B cell (primary cell): ENCODE measurements around the gene PAFAH2. TPM values are rescaled to one million over a fixed set of nuclear protein-coding genes. Genes with fewer than 3 reads are reported as not detected.

Experiments
- ATAC-seq: fragments of 200-7000 bp; cut with Tn5 transposase; one replicate; pipeline ENCODE4 v1.10.0; 2021; ENCODE audit warnings: low read depth, mild to moderate bottlenecking, moderate number of reproducible peaks, moderate library complexity
- CTCF ChIA-PET: fragments of 350-600 bp; sonication (Branson Sonifier 250); formaldehyde crosslinking; loops from one replicate; lab custom pipeline; 2021; ENCODE audit warnings: antibody characterized with exemption, inconsistent platforms; lab: Charles Lee
- POLR2A ChIA-PET: fragments of 350-600 bp; sonication (Branson Sonifier 250); formaldehyde crosslinking; loops from one replicate; lab custom pipeline; 2021; ENCODE audit warnings: antibody characterized with exemption; lab: Charles Lee
- DNase-seq: peaks from one replicate; pipeline ENCODE4 v3.0.0; 2013
- H2AFZ ChIP-seq: 2 replicates; pipeline ENCODE4 v1.6.1; 2012; ENCODE audit warnings: mild to moderate bottlenecking, low read depth, low read length; ENCODE audit not compliant: insufficient read depth, poor library complexity, severe bottlenecking
- H3K27ac ChIP-seq, 2 donors: 1 replicate in 1 of 2; 2 replicates in 1 of 2; pipeline ENCODE4 v1.5.1; 2012 to 2013; ENCODE audit warnings: low read length in 2 of 2, mild to moderate bottlenecking in 2 of 2, moderate library complexity in 1 of 2
- H3K27me3 ChIP-seq, 4 experiments: fragments of 200-600 bp in 1 of 4; sonication (generic) in 1 of 4; replicated peaks in 1 of 4; 1 replicate in 2 of 4; 2 replicates in 2 of 4; pipeline versions ENCODE4 v1.6.1 to v1.7.0; 2013 to 2016; ENCODE audit warnings: low read length in 3 of 4, mild to moderate bottlenecking in 2 of 4, mixed read lengths in 1 of 4, moderate library complexity in 1 of 4; ENCODE audit not compliant: insufficient read depth in 4 of 4, control insufficient read depth in 3 of 4; ENCODE audit errors: control extremely low read depth in 1 of 4
- H3K36me3 ChIP-seq, 2 experiments: replicated peaks in 1 of 2; 1 replicate in 1 of 2; 2 replicates in 1 of 2; pipeline versions ENCODE4 v1.6.1 to v1.7.1; 2013; ENCODE audit warnings: low read length in 1 of 2; ENCODE audit not compliant: insufficient read depth in 2 of 2, control insufficient read depth in 1 of 2; ENCODE audit errors: control extremely low read depth in 1 of 2, extremely low read depth in 1 of 2
- H3K4me1 ChIP-seq, 2 donors: fragments of 200-600 bp in 1 of 2; sonication (generic) in 1 of 2; 1 replicate in 1 of 2; 2 replicates in 1 of 2; pipeline versions ENCODE4 v1.5.1 to v1.6.1; 2013 to 2017; ENCODE audit warnings: low read length in 2 of 2; ENCODE audit not compliant: control insufficient read depth in 2 of 2, insufficient read depth in 2 of 2
- H3K4me2 ChIP-seq: replicated peaks from 2 replicates; pipeline ENCODE3; 2012; ENCODE audit warnings: mild to moderate bottlenecking, low read depth, low read length; ENCODE audit not compliant: poor library complexity, severe bottlenecking
- H3K4me3 ChIP-seq, 5 experiments: fragments of 200-600 bp in 1 of 5; sonication (generic) in 1 of 5; 1 replicate in 3 of 5; 2 replicates in 2 of 5; pipeline versions ENCODE4 v1.5.1 to v1.7.0; 2011 to 2016; ENCODE audit warnings: low read length in 4 of 5, mild to moderate bottlenecking in 4 of 5, low read depth in 2 of 5, control low read depth in 1 of 5, moderate library complexity in 1 of 5; ENCODE audit not compliant: insufficient read depth in 1 of 5; ENCODE audit errors: control extremely low read depth in 1 of 5, extremely low read depth in 1 of 5
- H3K79me2 ChIP-seq: fragments of 200-600 bp; sonication (generic); one replicate; pipeline ENCODE4 v1.6.0; 2016; ENCODE audit warnings: low read length; ENCODE audit not compliant: control insufficient read depth, insufficient read depth
- H3K9ac ChIP-seq: fragments of 200-600 bp; sonication (generic); 2 replicates; pipeline ENCODE4 v1.6.1; 2017; ENCODE audit warnings: mild to moderate bottlenecking, low read length, moderate library complexity
- H3K9me3 ChIP-seq, 3 donors: one replicate each; pipeline versions ENCODE4 v1.6.1 to v1.7.1; 2013; ENCODE audit warnings: low read length in 2 of 3; ENCODE audit not compliant: control insufficient read depth in 2 of 3, insufficient read depth in 1 of 3; ENCODE audit errors: control extremely low read depth in 1 of 3
- H4K20me1 ChIP-seq: 2 replicates; pipeline ENCODE4 v1.6.0; 2012; ENCODE audit warnings: mild to moderate bottlenecking, low read length; ENCODE audit not compliant: insufficient read depth, control insufficient read depth, poor library complexity, severe bottlenecking
- H3K27ac Mint-ChIP-seq: one replicate; pipeline ENCODE4 v1.8.0; 2021; ENCODE audit warnings: mixed read lengths
- H3K27me3 Mint-ChIP-seq: one replicate; pipeline ENCODE4 v1.8.0; 2021; ENCODE audit warnings: mixed read lengths
- H3K4me1 Mint-ChIP-seq: one replicate; pipeline ENCODE4 v1.8.0; 2021; ENCODE audit warnings: mixed read lengths
- H3K4me3 Mint-ChIP-seq: one replicate; pipeline ENCODE4 v1.8.0; 2021; ENCODE audit warnings: mixed read lengths
- H3K9me3 Mint-ChIP-seq: one replicate; pipeline ENCODE4 v1.8.0; 2022; ENCODE audit warnings: mixed read lengths; ENCODE audit not compliant: insufficient read depth
- EZH2 ChIP-seq: IDR thresholded peaks from 2 replicates; pipeline ENCODE4 v1.6.1; 2012; ENCODE audit warnings: borderline replicate concordance, low read depth, mild to moderate bottlenecking, moderate library complexity, low read length; ENCODE audit not compliant: insufficient read depth, poor library complexity, severe bottlenecking
- WGBS: methylation state at CpG from one replicate; pipeline ENCODE4 v1.1.5; 2013; ENCODE audit warnings: missing lambda C conversion rate; ENCODE audit not compliant: insufficient coverage; 5-methylcytosine and 5-hydroxymethylcytosine counted together
- intact Hi-C: fragments of 100-400 bp; cut with micrococcal nuclease; formaldehyde crosslinking; loops from one replicate; pipeline ENCODE4 v1.10.0; 2022
- polyA plus RNA-seq: library from polyadenylated mRNA; depleted of rRNA; stranded (reverse); fragments of >200 nt; gene quantifications from 2 replicates; pipeline ENCODE4 v1.2.3, GENCODE V29; 2012
- total RNA-seq, 2 donors: library from RNA; stranded (reverse); fragments of 120-200 nt in 1 of 2; gene quantifications; 1 replicate in 1 of 2; 2 replicates in 1 of 2; pipeline versions ENCODE4 v1.2.3 to v1.2.4, GENCODE V29; 2013 to 2022
- TF ChIP-seq, protein P1 (sequence below): fragments of 200-600 bp; IDR thresholded peaks from one replicate; pipeline ENCODE4 v1.8.0; 2022; ENCODE audit warnings: antibody characterized with exemption, mild to moderate bottlenecking

The PAFAH2 gene
- total and polyA plus RNA-seq, 2 donors (not counting 1 experiment from before 2014, with no cell fraction given), result 5.1 to 8.8 TPM

DNA sequence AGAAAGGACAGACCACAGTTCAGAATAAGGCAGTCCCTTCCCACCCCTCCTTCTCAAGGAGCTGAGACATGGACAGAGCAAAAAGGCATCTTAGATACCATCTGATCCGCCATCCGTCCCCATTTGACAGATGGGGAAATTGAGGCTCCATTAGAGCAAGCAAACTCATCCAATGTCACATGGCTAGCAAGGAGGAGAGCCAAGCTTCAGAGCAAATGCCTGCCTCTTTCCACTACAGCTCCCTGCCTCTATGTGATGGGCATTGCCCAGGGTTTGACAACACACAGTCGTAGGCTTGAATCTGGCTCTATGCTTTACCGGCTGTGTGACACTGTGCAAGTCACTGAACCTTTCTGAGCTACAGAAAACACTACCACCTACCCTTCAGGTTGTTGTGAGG, 44.1 kb upstream of the PAFAH2 start:
- POLR2A ChIA-PET, result no interaction called here
- H3K27ac Mint-ChIP-seq, result no peak overlapping the region
- Histone ChIP-seq H3K27me3 (peaks cover 0 to 45% (median 14%) of the 10 kb centered on the region in 4 experiments), H3K9me3 (peaks cover 0 to 3% (median 0%) of the 10 kb centered on the region in 3 donors), H3K27ac (no peak overlapping the region), H3K36me3 (no peaks in the 10 kb centered on the region), H3K79me2 (no peaks in the 10 kb centered on the region), H2AFZ (no peak overlapping the region), H4K20me1 (no peaks in the 10 kb centered on the region), H3K4me2 (no peak overlapping the region), H3K4me3 (no peak overlapping the region), H3K9ac (no peak overlapping the region), H3K4me1 (peaks cover 0 to 3% of the 10 kb centered on the region in 2 donors)
- intact Hi-C loops, result no loop called here
- peaks cover 2% of the 10 kb centered on the region for H3K4me1 Mint-ChIP-seq
- CTCF ChIA-PET, result no interaction called here
- 100% methylated on average over 2 of the region's 4 CpGs for WGBS
- DNase-seq (no peak), ATAC-seq (no peak)
- H3K9me3 Mint-ChIP-seq, result no peaks in the 10 kb centered on the region
- peaks cover 31% of the 10 kb centered on the region for H3K27me3 Mint-ChIP-seq
- no peak overlapping the region for H3K4me3 Mint-ChIP-seq
- TF ChIP-seq, protein P1, sequence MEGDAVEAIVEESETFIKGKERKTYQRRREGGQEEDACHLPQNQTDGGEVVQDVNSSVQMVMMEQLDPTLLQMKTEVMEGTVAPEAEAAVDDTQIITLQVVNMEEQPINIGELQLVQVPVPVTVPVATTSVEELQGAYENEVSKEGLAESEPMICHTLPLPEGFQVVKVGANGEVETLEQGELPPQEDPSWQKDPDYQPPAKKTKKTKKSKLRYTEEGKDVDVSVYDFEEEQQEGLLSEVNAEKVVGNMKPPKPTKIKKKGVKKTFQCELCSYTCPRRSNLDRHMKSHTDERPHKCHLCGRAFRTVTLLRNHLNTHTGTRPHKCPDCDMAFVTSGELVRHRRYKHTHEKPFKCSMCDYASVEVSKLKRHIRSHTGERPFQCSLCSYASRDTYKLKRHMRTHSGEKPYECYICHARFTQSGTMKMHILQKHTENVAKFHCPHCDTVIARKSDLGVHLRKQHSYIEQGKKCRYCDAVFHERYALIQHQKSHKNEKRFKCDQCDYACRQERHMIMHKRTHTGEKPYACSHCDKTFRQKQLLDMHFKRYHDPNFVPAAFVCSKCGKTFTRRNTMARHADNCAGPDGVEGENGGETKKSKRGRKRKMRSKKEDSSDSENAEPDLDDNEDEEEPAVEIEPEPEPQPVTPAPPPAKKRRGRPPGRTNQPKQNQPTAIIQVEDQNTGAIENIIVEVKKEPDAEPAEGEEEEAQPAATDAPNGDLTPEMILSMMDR, result no peak
- no peak for TF ChIP-seq EZH2

DNA sequence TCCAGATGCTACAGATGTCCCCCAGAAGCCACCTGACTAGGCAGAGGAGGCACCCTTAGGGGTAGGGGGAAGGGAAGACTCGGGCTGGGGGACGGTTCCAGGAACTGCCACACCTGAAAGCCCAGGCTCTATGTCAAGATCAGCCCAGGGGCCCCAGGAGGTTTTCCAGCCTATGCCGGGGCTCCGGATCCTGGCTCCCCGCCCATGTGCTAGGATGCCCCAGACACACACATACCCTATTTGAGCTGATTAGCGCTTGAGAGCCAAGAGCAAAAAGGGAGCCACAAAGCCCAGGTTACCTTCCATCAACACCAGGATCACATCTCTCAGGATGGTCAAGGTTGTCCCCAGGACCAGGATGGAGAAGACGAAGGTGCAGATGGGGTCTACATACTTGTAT, 43.5 kb upstream of the PAFAH2 start:
- ATAC-seq (no peak), DNase-seq (no peak)
- H3K4me3 ChIP-seq, result no peak overlapping the region
- H3K27ac Mint-ChIP-seq, result no peak overlapping the region
- H3K9ac ChIP-seq, result no peak overlapping the region
- WGBS, result 62% methylated on average over 2 of the region's 7 CpGs
- H3K9me3 Mint-ChIP-seq, result no peaks in the 10 kb centered on the region
- peaks cover 31% of the 10 kb centered on the region for H3K27me3 Mint-ChIP-seq
- no peaks in the 10 kb centered on the region for H4K20me1 ChIP-seq
- intact Hi-C loops, result no loop called here
- H3K27me3 ChIP-seq, result peaks cover 0 to 44% (median 11%) of the 10 kb centered on the region in 4 experiments
- no peak overlapping the region for H3K27ac ChIP-seq
- CTCF ChIA-PET, result interaction anchor here (1.5 kb wide), 1 partner anchor 103 kb away, joined by 3 read pairs; no protein-coding TSS in a partner anchor
- H3K4me1 ChIP-seq, result peaks cover under 1 to 3% of the 10 kb centered on the region in 2 donors
- TF ChIP-seq, protein P1, result no peak
- TF ChIP-seq EZH2, result no peak
- no peaks in the 10 kb centered on the region for H3K9me3 ChIP-seq
- peaks cover 2% of the 10 kb centered on the region for H3K4me1 Mint-ChIP-seq
- H3K4me3 Mint-ChIP-seq, result no peak overlapping the region
- no peak overlapping the region for H2AFZ ChIP-seq
- H3K4me2 ChIP-seq, result no peak overlapping the region
- POLR2A ChIA-PET, result no interaction called here
- H3K36me3 ChIP-seq, result no peaks in the 10 kb centered on the region
- no peaks in the 10 kb centered on the region for H3K79me2 ChIP-seq
